GM19467 (cell line): ENCODE results near the gene PHLPP1.
A peak's percentile ranks its signal among the peaks of the same experiment; 100 is the strongest.

Source experiments
- ATAC-seq: cut with Tn5 transposase; IDR thresholded peaks from one replicate; pipeline ENCODE4 v1.9.1; 2021; ENCODE audit warnings: mild to moderate bottlenecking, moderate library complexity; ENCODE audit not compliant: unreplicated experiment

The PHLPP1 gene

GRCh38 chr18:62842898-62843297 lies 127.6 kb downstream of the PHLPP1 start:
- no peak for ATAC-seq

DNA sequence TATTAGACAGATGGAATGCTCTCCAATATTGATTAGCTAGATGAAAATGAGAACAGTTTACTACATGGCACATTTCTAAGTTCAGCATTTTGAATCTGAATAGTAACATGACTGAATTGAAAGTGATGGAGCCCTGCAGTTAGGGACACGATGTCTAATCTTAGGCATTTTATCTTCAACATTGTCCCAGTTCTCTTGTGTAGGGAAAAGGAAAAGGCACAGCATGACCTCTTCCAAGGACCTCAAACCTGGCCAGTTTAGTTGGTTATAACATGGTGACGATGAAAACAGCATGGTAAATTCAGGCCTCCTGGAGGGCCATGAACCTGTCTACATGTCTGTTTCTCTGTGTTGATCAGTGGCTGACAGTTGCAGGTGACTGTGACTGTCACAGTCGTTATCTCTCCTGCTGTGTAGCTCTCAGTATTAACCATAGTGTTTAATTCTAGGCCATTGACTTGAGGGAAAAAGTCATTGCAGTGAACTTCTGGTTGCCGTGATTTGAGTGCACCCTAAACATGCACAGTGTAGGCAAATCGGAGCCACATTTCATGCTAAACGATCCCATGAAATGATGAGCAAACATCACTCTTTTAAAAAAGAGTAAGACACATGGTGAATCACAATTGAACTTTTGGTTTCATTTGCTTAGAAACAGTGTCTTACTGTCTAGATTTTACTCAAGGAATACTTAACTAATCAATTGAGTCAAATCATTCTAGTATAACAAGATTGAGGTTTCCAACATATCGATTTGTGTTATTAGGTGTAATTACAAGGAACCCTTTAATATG lies 129.7 kb downstream of the PHLPP1 start:
- ATAC-seq = peak; percentile 59

GRCh38 chr18:62846313-62846712 lies 131.0 kb downstream of the PHLPP1 start:
- ATAC-seq = no peak

- no peak for ATAC-seq
Observed at GRCh38 chr18:62847081-62847480, 131.7 kb downstream of the PHLPP1 start.

- no peak for ATAC-seq
Observed at GRCh38 chr18:62848946-62849345, 133.6 kb downstream of the PHLPP1 start.

DNA sequence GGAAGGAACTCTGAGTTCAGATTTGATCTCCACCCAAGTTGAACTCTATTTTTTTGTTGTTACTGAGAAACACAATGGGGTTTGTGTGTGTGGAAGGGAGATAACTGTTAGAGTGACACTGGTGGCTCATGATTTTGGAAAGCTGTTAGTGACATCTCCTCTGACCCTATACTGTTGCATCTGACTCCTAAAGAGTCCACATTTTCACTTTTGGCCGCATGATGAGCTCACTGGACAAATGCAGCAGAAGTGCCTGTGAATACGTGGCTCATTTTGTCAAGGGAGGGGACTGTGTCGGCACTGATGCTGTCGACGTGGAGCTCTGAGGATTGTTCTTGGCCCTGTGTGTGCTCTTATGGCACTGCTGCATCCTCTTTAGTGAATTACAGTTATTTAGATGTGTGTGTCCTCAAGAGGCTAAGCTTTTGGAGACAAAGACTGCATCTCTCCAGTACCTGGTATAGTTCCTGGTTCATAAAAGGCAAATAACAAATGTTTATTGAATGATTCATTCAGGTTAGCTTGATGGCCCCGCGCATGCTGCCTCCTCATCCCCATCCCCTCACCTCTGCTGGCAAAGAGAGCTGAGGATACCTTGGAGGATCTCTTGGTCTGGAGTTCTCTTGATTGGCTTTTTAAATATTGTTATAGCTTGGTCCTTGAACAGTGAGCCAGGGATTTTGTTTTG lies 135.4 kb downstream of the PHLPP1 start:
- no peak for ATAC-seq

GRCh38 chr18:62852851-62853250 lies 137.5 kb downstream of the PHLPP1 start:
- ATAC-seq = no peak

- no peak for ATAC-seq
Observed at GRCh38 chr18:62856294-62856693, 141.0 kb downstream of the PHLPP1 start.

DNA sequence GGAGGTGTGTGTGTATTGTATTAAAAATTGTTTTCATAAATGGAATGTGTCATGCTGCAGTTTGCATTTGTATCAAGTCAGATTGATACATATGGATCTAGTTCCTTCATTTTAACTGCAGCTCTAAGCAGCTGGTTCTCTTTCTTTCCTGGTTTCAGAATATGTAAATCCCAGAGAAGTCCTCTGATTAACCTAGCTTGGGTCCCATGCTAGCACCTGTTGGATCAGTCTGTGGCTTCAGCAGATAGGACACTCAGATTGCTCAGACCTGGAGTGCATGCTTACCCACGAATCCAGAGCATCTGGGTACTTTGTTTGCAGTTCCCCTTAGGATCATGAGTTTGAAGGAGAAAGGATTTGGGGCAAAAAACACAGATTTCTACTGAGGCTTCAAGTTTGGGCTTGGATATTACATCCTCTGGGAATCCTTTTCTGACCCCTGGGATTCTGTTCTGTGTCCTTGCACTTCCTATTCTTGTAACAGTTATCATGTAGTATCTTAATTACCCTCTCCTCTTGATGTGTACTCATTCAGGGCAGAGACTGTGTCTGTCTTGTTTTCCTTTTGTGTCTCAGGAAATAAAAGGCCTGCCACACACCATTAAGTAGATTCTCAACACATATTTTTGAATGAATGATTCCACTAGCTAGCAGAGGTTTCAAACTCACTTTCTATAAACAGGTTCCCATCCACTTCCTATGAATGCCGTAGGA lies 142.1 kb downstream of the PHLPP1 start:
- no peak for ATAC-seq

DNA sequence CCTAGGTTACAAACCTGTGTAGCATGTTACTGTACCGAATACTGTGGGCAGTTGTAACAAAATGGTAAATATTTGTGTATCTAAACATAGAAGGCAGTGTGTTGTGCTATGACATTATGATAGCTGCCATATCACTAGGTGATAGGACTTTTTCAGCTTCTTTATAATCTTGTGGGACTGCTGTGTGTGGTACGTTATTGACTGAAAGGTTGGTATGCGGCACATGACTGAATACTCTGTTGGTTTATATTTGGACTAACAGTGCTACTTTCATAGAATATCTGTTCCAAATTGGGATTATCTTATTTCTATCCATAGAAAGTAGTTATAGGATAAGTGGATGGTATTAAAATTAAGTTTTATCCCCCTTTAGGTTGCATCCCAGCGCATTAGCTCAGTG lies 144.7 kb downstream of the PHLPP1 start:
- ATAC-seq = no peak

GRCh38 chr18:62862466-62862865 lies 147.1 kb downstream of the PHLPP1 start:
- no peak for ATAC-seq

GRCh38 chr18:62863579-62864001 lies 148.2 kb downstream of the PHLPP1 start:
- no peak for ATAC-seq

DNA sequence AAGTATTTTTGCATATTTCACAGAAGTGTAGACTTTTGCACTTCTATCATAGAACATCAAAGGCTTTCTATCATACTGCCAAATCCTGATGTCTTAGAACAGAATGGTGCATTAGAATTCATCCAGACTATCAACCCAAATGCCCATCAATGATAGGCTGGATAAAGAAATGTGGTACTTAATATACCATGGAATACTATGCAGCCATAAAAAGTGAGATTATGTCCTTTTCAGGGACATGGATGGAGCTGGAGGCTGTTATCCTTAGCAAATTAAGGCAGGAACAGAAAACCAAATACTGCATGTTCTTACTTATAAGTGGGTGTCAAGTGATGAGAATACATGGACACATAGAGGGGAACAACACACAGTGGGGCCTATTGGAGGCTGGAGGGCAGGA lies 150.2 kb downstream of the PHLPP1 start:
- ATAC-seq = no peak

DNA sequence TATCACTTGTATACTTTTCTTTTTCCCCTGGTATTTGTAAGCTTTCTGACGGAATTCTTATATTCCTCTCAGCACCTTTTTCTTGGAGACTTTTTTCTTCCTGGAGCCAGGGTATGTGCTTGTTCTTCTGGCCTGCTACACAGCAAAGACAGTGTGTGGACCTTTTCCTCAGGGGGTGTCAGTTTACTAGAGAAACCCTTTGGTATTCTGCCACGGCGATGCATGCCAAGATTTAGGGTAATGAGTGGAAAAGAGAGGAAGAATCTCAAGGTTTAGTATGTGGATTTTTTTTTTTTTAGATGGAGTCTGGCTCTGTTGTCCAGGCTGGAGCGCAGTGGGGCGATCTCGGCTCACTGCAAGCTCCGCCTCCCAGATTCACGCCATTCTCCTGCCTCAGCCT lies 152.2 kb downstream of the PHLPP1 start:
- no peak for ATAC-seq

- no peak for ATAC-seq
Observed at GRCh38 chr18:62868645-62869044, 153.3 kb downstream of the PHLPP1 start.

GRCh38 chr18:62870643-62871042 lies 155.3 kb downstream of the PHLPP1 start:
- ATAC-seq = no peak

DNA sequence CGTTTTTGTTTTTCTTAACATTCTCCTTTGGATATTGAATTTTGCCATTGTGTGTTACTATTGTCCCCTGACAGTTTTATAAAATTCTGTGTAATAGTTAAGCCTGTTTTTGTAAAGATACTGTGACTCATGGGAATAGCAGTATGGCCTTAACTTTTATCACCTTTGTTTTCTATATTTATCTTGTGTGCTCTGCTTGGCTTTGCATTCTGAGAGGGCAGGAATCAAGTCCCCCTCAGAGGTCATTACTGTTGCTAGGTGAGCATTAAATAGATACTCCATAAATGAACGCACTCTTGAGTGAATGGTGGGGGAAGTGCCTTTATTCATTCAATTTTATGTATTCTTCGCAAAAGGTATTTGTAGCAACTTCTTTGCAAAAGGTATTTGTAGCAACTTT lies 160.0 kb downstream of the PHLPP1 start:
- ATAC-seq = no peak

DNA sequence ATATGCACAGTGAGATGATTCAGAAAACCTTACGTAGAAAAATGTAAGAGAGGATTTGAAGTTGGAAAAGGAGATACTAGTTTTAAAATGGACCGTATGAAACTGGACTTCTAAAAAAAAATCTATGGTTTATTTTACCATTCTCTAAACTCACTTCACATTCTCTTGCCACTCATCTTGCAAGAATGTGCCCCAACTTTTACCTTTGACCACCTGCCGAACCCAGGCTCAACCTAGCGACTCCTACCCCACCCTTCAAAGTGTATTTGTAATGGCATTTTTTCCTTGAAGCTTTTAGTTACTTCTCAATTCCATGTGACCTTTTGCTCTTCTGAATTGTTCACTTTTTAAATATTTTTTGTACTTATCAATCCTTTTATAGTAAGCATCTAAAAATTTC lies 160.8 kb downstream of the PHLPP1 start:
- no peak for ATAC-seq

GRCh38 chr18:62876828-62877227 lies 161.5 kb downstream of the PHLPP1 start:
- ATAC-seq = no peak

DNA sequence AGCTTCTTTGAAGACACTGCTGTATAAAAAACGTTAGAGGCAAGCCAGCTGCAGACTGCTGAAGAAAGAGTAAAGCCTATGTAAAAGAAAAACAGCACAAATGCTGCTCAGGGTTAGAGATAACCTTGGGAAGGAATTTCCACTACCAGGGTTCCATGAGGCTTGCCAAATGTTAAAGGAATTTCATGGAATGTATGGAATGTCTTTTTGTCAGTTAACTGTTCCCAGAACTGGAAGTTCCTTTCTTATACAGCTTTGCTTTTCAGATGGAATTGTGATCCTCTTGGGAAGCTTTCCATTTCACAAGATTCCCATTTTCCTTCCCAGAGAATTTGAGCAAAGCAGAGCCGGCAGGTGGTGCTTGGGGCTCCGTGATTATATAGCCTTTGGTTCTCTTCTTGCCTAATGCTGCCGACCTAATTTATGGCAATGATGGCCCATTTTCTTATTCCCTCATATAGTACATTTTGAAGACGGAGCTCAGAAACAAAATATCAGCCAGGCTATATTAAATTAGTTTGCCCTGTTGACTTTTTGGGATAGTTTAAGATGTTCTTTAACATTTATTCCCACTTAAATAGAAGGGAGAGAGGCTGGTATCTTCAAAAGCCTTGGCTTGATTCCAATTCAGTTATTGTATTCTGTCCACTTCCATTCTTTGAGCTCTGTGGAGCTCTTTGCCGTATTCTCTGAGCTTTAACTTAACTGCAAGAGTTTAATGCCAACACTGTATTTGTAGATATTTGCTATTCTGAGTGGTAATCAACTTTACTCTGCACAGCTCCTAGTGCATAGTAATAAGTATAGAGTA lies 162.3 kb downstream of the PHLPP1 start:
- no peak for ATAC-seq

GRCh38 chr18:62878305-62878704 lies 163.0 kb downstream of the PHLPP1 start:
- no peak for ATAC-seq
